Colonic mucosa (tissue), 4 donors: Measurements from ENCODE around the gene LRMDA. TPM values are rescaled to one million over a fixed set of nuclear protein-coding genes. Genes with fewer than 3 reads are reported as not detected.

Experiments used
- DNase-seq: peaks from one replicate; pipeline ENCODE4 v3.0.0-alpha.2; 2020
- H3K27ac ChIP-seq: fragments of 200-600 bp; one replicate; pipeline ENCODE4 v1.8.0; 2021
- H3K27me3 ChIP-seq: fragments of 200-600 bp; one replicate; pipeline ENCODE4 v1.8.0; 2021
- H3K36me3 ChIP-seq: fragments of 200-600 bp; one replicate; pipeline ENCODE4 v1.8.0; 2021
- H3K4me1 ChIP-seq: fragments of 200-600 bp; one replicate; pipeline ENCODE4 v1.8.0; 2021; ENCODE audit warnings: mild to moderate bottlenecking
- H3K4me3 ChIP-seq: fragments of 200-600 bp; one replicate; pipeline ENCODE4 v1.8.0; 2021
- H3K9ac ChIP-seq, 2 donors: one replicate each; pipeline ENCODE4 v1.7.0; 2013; ENCODE audit warnings: control low read depth in 2 of 2, low read depth in 2 of 2, low read length in 2 of 2
- H3K9me3 ChIP-seq: fragments of 200-600 bp; one replicate; pipeline ENCODE4 v1.8.0; 2021
- intact Hi-C: fragments of 100-400 bp; cut with DNase I; formaldehyde crosslinking; loops from one replicate; pipeline ENCODE4 v1.14.1; 2022
- total RNA-seq, 2 donors: library from RNA; stranded (reverse); fragmentation: NEBNext Ultra II Directional in 1 of 2; extraction: Animal tissue kit (Norgen Biotek cat#: 25700) in 1 of 2; gene quantifications; one replicate each; pipeline ENCODE4 v1.2.1, GENCODE V29; 2021
- TF ChIP-seq, protein P1 (sequence below): fragments of 200-600 bp; IDR thresholded peaks from one replicate; pipeline ENCODE4 v1.8.0; 2022; ENCODE audit warnings: antibody characterized with exemption, mild to moderate bottlenecking
- donor health status: healthy.
- donor health status: DM: no; HTN: no; CAD: no.
- donor health status: DM: no; HTN: no; CAD: no.

The LRMDA gene
- total RNA-seq, 2 donors from 2014 or later: 2.5 to 5.2 TPM

DNA sequence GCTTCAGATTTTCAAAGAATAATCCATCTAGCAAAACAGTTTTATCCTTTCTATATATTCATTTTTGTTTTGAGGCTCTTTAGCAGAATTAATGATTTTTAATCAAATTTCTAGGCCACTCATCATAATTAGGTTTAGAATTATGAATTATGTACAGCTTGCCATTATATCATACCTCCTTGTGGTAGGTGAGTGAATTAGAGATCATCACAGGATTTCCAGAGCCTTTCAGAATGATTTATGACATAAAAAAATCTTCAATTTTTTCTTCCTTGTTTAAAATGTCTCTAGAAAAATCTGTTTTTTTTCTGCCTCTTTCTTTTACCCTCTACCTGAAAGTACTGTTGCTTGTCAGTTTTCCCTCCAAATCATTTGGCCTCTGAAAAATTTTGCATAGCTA lies 433.3 kb downstream of the LRMDA start:
- intact Hi-C loops: no loop called here
- H3K9me3 ChIP-seq: no peaks in the 10 kb centered on the region
- H3K4me3 ChIP-seq: no peak overlapping the region
- no peaks in the 10 kb centered on the region for H3K27me3 ChIP-seq
- no peak for DNase-seq
- H3K36me3 ChIP-seq: no peaks in the 10 kb centered on the region
- H3K4me1 ChIP-seq: no peaks in the 10 kb centered on the region
- H3K9ac ChIP-seq: no peak overlapping the region
- H3K27ac ChIP-seq: no peak overlapping the region
- TF ChIP-seq, protein P1, sequence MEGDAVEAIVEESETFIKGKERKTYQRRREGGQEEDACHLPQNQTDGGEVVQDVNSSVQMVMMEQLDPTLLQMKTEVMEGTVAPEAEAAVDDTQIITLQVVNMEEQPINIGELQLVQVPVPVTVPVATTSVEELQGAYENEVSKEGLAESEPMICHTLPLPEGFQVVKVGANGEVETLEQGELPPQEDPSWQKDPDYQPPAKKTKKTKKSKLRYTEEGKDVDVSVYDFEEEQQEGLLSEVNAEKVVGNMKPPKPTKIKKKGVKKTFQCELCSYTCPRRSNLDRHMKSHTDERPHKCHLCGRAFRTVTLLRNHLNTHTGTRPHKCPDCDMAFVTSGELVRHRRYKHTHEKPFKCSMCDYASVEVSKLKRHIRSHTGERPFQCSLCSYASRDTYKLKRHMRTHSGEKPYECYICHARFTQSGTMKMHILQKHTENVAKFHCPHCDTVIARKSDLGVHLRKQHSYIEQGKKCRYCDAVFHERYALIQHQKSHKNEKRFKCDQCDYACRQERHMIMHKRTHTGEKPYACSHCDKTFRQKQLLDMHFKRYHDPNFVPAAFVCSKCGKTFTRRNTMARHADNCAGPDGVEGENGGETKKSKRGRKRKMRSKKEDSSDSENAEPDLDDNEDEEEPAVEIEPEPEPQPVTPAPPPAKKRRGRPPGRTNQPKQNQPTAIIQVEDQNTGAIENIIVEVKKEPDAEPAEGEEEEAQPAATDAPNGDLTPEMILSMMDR: no peak

DNA sequence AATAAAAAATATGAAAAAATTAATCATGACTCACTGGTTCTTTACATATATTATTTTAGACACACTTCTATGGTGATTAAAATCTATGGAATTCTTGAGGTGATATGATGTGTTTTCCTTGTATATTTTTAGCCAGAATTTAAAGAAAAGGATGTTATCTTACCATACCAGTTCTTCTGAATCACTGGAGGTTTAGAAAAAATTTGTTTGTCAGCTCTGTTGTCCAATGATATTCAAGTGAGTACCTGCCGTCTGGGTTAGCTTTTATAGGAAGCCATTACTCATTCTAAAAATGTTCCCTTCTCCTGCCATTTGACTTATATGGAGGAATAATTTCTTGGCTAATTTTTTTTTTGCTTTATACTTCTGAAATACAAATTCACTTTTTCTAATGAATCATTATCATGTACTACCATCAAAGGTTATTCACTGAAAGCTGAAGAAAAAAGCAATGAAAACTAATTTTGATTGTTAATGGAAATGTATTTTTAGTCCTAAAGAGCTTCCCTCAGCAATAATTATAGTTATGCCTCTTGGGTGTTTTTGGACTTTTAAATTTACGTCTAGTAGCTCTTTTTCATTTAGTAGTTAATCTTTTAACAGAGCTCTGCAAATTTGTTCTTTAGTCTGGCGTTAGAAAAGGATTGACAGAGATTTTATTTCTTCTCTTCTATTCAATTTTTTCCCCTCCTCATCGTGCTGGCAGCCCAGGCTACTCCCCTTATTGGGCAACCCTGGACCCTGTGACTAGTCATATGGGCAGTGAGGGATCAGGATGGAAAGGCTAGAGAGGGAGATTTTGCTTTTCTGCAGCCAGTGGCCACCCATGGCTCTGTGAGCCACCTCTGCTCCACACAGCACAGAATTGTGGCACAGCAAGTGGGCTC lies 434.2 kb downstream of the LRMDA start:
- Histone ChIP-seq H3K4me1 (no peaks in the 10 kb centered on the region), H3K9ac (no peak overlapping the region), H3K27ac (no peak overlapping the region), H3K27me3 (no peaks in the 10 kb centered on the region), H3K9me3 (no peaks in the 10 kb centered on the region), H3K36me3 (no peaks in the 10 kb centered on the region), H3K4me3 (no peak overlapping the region)
- TF ChIP-seq, protein P1: no peak
- DNase-seq: no peak
- intact Hi-C loops: no loop called here

DNA sequence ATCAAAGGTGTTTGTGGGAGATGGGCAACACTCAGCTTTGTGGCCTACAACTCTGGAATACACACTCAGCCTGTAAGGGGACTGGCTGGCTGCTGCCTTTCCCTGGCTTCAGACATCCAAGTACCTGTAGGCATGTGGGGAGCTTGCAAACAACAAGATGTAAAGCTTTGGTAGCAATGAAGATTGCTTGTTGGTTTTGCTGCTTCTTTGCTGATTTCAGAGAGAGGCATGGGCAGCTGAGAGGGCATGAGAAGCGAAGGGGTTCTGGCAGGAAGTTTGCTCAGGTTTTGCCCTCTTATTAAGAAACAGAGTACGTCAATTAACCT lies 434.8 kb downstream of the LRMDA start:
- no peak overlapping the region for H3K27ac ChIP-seq
- H3K27me3 ChIP-seq: no peaks in the 10 kb centered on the region
- H3K36me3 ChIP-seq: no peaks in the 10 kb centered on the region
- no peak overlapping the region for H3K9ac ChIP-seq
- H3K9me3 ChIP-seq: no peaks in the 10 kb centered on the region
- no peak overlapping the region for H3K4me3 ChIP-seq
- DNase-seq: no peak
- TF ChIP-seq, protein P1: no peak
- no peaks in the 10 kb centered on the region for H3K4me1 ChIP-seq
- intact Hi-C loops: no loop called here

DNA sequence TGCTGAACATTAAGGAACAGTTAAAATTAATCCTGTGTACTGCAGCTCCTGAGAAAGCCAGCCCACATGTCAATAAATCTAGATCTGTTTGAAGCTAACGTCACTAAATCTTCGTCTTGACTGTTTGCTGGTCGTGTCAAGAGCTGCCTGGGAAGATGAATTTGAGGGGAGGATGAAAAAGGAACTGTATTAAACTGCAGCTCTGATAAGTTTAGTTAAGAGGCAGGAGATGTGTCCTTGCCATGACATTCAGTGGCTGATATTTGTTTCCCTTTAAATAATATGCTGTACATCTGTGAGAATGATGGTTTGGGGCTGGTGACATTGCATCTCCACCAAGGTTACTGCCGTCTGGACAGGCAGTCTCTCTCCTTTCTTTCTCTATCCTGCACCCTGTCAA lies 435.3 kb downstream of the LRMDA start:
- TF ChIP-seq, protein P1: no peak
- Histone ChIP-seq H3K9me3 (no peaks in the 10 kb centered on the region), H3K36me3 (no peaks in the 10 kb centered on the region), H3K27me3 (no peaks in the 10 kb centered on the region), H3K4me1 (no peaks in the 10 kb centered on the region), H3K27ac (no peak overlapping the region), H3K9ac (no peak overlapping the region), H3K4me3 (no peak overlapping the region)
- intact Hi-C loops: no loop called here
- no peak for DNase-seq

DNA sequence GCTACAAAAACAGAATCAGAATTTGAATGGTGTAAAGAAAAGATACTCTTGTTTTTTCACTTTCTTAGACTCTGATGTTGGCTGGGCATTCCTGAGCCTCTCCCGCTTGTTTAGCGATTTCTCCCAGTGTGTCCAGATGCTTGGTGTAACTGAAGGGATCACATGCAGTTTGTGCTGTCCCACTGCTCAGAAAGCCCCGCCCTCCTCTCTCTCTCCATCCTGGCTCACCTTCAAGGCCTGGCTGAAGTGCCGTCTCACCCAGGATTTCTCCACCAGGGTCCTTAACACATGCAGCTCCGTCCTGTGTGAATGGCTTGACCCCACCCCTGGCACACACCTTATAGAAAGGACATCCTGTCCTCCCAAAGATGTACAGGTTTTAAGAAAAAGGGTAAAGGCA lies 437.1 kb downstream of the LRMDA start:
- H3K27me3 ChIP-seq: no peaks in the 10 kb centered on the region
- H3K9me3 ChIP-seq: no peaks in the 10 kb centered on the region
- DNase-seq: no peak
- intact Hi-C loops: no loop called here
- H3K4me1 ChIP-seq: no peaks in the 10 kb centered on the region
- no peak overlapping the region for H3K27ac ChIP-seq
- TF ChIP-seq, protein P1: no peak
- H3K9ac ChIP-seq: no peak overlapping the region
- H3K4me3 ChIP-seq: no peak overlapping the region
- H3K36me3 ChIP-seq: no peaks in the 10 kb centered on the region
